D721Med (cell line): Measurements from ENCODE around the gene STK11IP.

ENCODE experiments used
- DNase-seq: peaks from one replicate; pipeline ENCODE4 v3.0.0; 2011; ENCODE audit warnings: low spot score; ENCODE audit not compliant: insufficient read length
- FAIRE-seq: peaks from 2 replicates; lab custom pipeline; 2011; peaks lifted over from hg19 to GRCh38; lab: Jason Lieb, UNC
- TF ChIP-seq, protein P1 (sequence below): IDR thresholded peaks from 2 replicates; pipeline ENCODE4 v1.5.1; 2012; ENCODE audit warnings: mild to moderate bottlenecking, control low read depth; ENCODE audit not compliant: insufficient read depth; ENCODE audit errors: missing control alignments

STK11IP gene

DNA sequence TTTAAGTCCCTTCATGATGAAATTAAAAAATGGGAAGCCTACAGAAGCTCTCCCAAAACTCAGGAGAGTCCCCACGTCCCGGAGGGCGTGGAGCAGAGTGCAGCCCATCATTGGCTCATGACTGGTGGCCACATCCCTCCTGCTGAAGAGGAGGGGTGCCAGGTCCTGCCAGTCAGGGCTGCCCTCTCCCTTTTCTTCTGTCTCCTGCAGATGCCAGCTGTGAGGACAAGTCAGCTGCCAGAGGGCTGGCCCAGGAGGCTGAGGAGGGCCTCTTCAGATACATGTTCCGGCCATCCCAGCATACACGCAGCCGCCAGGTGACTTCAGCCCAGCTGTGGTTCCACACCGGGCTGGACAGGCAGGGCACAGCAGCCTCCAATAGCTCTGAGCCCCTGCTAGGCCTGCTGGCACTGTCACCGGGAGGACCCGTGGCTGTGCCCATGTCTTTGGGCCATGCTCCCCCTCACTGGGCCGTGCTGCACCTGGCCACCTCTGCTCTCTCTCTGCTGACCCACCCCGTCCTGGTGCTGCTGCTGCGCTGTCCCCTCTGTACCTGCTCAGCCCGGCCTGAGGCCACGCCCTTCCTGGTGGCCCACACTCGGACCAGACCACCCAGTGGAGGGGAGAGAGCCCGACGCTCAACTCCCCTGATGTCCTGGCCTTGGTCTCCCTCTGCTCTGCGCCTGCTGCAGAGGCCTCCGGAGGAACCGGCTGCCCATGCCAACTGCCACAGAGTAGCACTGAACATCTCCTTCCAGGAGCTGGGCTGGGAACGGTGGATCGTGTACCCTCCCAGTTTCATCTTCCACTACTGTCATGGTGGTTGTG lies 23.0 kb upstream of the STK11IP start:
- no peak for FAIRE-seq
- TF ChIP-seq, protein P1, sequence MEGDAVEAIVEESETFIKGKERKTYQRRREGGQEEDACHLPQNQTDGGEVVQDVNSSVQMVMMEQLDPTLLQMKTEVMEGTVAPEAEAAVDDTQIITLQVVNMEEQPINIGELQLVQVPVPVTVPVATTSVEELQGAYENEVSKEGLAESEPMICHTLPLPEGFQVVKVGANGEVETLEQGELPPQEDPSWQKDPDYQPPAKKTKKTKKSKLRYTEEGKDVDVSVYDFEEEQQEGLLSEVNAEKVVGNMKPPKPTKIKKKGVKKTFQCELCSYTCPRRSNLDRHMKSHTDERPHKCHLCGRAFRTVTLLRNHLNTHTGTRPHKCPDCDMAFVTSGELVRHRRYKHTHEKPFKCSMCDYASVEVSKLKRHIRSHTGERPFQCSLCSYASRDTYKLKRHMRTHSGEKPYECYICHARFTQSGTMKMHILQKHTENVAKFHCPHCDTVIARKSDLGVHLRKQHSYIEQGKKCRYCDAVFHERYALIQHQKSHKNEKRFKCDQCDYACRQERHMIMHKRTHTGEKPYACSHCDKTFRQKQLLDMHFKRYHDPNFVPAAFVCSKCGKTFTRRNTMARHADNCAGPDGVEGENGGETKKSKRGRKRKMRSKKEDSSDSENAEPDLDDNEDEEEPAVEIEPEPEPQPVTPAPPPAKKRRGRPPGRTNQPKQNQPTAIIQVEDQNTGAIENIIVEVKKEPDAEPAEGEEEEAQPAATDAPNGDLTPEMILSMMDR = no peak

DNA sequence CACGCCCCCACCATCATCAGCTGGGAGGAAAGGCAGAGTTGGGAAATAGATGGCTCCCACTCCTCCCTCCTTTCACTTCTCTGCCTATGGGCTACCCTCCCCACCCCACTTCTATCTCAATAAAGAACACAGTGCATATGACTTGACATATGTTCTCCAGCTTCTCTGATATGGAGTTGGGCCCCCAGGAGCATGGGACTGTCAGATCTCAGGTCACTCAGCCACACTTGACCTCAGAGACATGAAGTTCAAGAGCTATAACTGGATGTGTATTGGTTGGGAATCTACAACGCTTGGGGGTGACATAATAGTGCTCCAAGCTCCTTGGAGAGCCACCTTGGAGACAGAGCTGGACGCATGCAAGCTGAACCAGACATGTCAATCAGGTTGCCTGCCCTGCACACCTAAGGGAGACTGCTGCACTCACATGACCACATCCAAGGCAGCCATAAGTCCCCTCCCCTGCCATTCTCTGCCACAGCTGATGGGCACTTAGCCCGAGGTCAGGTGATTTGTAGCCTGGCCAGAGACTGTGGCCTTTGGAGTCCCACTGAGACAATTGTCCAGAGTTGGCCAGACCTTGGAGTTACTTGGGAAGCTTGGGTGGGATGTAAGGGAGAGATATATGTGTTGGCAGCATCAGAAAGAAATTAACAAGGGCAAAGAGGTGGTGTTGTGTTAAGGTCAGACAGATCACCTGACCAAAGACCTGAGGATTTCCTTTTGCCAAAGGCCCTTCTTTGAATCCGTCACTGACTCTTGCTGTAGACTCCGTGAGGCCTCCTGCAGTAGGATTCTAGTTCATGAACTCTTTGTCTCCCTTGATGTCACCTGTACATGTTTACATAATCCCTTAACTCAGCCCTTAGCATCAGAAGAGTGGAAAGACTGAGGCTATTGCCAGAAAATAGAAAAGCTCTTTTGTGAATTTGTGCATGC lies 21.8 kb upstream of the STK11IP start:
- FAIRE-seq = no peak
- no peak for DNase-seq
- TF ChIP-seq, protein P1 = no peak

More for the DNA sequence above, 23.0 kb upstream of the STK11IP start:
- DNase-seq = no peak

DNA sequence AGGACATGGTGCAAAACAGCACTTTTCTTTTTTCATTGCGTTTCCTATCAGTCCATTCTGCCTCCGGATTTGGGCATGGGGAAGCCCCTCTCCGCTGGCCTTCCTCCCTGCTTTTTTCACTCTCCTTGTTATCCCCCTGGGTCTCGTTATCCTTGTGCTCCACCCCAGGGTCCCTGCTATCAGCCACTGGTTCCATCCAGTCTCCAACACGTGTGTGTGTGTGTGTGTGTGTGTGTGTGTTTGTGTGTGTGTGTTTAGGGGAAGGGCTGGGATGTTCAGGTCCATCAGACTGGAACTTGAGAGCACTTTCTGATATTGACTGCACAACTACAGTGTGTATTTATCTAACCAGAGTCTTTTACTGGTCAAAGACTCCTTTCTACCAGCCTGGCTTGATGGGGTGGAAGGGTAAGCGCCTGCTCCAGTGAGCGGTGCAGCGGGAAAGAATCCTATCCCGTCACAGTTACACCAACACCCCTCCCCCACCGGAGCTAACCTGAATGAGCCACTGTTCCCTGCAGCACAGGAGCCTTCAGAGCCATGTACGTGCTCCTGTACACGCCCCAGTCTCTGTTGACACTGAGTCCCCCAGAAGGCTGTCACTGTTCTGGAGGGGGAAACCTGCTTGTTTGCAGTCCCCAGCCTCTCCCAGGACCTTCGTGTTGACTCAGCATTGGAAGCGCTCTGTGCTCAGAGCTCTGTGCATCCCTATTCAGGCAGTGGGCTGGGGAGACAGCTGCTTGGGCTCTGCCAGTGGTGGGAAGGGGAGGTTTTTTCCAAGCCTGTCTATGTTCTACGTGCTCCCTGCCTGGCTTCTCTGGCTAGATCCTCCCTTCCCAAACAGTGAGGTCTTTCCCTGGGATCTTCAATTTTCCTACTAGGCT lies 20.9 kb upstream of the STK11IP start:
- no peak for DNase-seq
- no peak for FAIRE-seq
- TF ChIP-seq, protein P1 = no peak

DNA sequence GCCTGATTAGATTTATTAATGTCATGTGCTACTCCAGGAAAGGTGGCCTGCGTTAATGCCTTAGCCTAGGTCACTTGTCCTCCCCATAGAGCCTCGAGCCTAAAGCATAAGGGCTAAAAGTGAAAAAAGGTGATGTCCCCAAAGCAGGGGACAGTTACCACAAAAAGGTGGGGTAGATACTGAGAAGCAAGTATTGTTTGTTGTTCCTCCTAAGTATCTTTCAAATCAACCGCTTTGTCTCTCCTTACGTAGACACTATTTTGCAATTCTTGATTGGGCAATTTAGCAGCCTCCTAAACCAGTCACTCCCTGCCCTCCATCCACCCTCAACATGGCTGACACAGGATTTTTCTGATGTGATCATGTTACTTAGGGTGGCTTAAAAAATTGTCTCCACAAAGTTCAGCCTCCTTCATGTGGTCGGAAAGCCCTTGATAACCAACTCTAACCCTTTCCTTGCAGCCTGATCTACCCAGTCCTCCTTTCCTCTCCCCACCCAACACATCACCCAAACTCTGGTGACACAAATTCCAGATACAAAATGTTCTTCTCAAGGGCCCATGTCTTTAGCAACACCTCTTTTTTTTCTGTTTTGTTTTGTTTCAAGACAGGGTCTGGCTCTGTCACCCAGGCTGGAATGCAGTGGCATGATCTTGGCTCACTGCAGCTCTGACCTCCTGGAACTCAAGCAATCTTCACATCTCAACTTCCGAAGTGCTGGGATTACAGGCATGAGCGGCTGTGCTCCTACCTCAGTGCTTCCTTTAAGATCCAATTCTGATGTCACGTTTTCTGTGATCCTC lies 18.6 kb upstream of the STK11IP start:
- DNase-seq (no peak), FAIRE-seq (no peak)
- TF ChIP-seq, protein P1 = no peak

DNA sequence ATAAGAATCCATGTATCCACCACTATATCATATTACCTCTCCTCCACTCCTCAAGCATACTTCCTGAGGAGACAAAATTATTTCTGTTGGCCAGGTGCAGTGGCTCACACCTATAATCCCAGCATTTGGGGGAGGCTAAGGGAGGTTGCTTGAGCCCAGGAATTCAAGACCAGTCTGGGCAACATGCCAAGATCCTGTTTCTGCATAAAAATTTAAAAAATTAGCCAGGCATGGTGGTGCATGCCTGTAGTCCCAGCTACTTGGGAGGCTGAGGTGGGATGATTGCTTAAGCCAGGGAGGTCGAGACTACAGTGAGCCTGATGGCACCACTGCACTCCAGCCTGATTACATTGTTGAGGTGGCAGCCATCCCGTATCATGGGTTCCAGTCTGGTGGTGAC lies 16.3 kb upstream of the STK11IP start:
- FAIRE-seq (no peak), DNase-seq (no peak)
- TF ChIP-seq, protein P1 = no peak

DNA sequence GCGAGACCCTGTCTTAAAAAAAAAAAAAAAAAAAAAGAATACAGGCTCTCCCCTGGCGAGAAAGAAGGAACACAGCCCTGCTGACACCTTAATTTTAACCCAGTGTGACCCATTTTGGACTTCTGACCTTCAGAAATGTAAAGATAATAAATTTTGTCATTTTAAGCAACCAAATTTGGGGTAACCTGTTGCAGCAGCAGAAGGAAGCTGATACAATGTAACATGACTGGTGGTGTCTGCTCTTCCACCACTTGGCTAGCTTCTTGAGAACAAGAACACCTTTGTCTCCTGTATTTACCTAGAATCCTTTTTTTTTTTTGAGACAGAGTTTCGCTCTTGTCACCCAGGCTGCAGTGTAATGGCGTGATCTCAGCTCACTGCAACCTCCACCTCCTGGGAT lies 6.6 kb upstream of the STK11IP start:
- TF ChIP-seq, protein P1 = no peak

More for the DNA sequence above, 6.6 kb upstream of the STK11IP start:
- DNase-seq (no peak), FAIRE-seq (no peak)
